T47D (cell line): ENCODE measurements around the gene SLC6A12.
A peak's percentile ranks its signal among the peaks of the same experiment; 100 is the strongest.
"Not testable (repeated sequence)": the region's sequence is repeated elsewhere in the genome, so short reads cannot be mapped to it uniquely, and the experiment has no call there.

Experiments
- DNase-seq, 2 experiments: peaks; one replicate each; pipeline versions ENCODE4 v3.0.0 to v3.0.0-alpha.2; 2011 to 2012; ENCODE audit warnings: low read depth in 1 of 2, low spot score in 1 of 2
- JUND ChIP-seq: IDR thresholded peaks from 2 replicates; pipeline ENCODE4 v1.6.1; 2012; ENCODE audit warnings: low read depth
- in situ Hi-C: cut with HindIII; loops from 2 replicates; pipeline ENCODE4 v1.10.0; 2016; ENCODE audit warnings: low sequenced_read_pairs, low pct_unique_long_range_greater_than_20kb

The SLC6A12 gene

GRCh38 chr12:220946-221550, 7.1 kb upstream of the SLC6A12 start:
- in situ Hi-C loops = no loop called here
- no peak for DNase-seq
- TF ChIP-seq JUND = no peak

- no peak for DNase-seq
- in situ Hi-C loops = no loop called here
- TF ChIP-seq JUND = no peak
Measured at GRCh38 chr12:220491-220890, 6.5 kb upstream of the SLC6A12 start.

GRCh38 chr12:219891-220352, 6.0 kb upstream of the SLC6A12 start:
- TF ChIP-seq JUND = no peak
- in situ Hi-C loops = no loop called here

GRCh38 chr12:218728-219590, 5.0 kb upstream of the SLC6A12 start:
- DNase-seq = no peak
- in situ Hi-C loops = no loop called here
- TF ChIP-seq JUND = no peak

More at GRCh38 chr12:219891-220352, 6.0 kb upstream of the SLC6A12 start:
- DNase-seq = peak in 1 of 2 experiments; percentile 81

GRCh38 chr12:218221-218620, 4.3 kb upstream of the SLC6A12 start:
- in situ Hi-C loops = no loop called here
- no peak for DNase-seq
- TF ChIP-seq JUND = no peak

- in situ Hi-C loops, DNase-seq: not testable (repeated sequence)
Measured at GRCh38 chr12:217029-217428, 3.1 kb upstream of the SLC6A12 start.

- no peak for DNase-seq
- in situ Hi-C loops = no loop called here
Measured at GRCh38 chr12:215116-215515, 1.2 kb upstream of the SLC6A12 start.

GRCh38 chr12:213527-213932, 427 bp downstream of the SLC6A12 start:
- no peak for TF ChIP-seq JUND
- in situ Hi-C loops = no loop called here
- DNase-seq = no peak

More at GRCh38 chr12:215116-215515, 1.2 kb upstream of the SLC6A12 start:
- no peak for TF ChIP-seq JUND

GRCh38 chr12:212715-213526, 1.0 kb downstream of the SLC6A12 start:
- DNase-seq = no peak
- in situ Hi-C loops = no loop called here
- TF ChIP-seq JUND = no peak

- in situ Hi-C loops = no loop called here
Measured at GRCh38 chr12:212415-212714, 1.6 kb downstream of the SLC6A12 start.

GRCh38 chr12:211639-212414, 2.1 kb downstream of the SLC6A12 start:
- in situ Hi-C loops = no loop called here
- no peak for TF ChIP-seq JUND
- DNase-seq = no peak

More at GRCh38 chr12:212415-212714, 1.6 kb downstream of the SLC6A12 start:
- no peak for DNase-seq
- no peak for TF ChIP-seq JUND

GRCh38 chr12:211142-211465, 2.9 kb downstream of the SLC6A12 start:
- TF ChIP-seq JUND = no peak
- in situ Hi-C loops = no loop called here

More at GRCh38 chr12:211142-211465, 2.9 kb downstream of the SLC6A12 start:
- no peak for DNase-seq
